ENCODE measurements around the gene FAM111A.

- TF ChIP-seq POLR2A (IDR thresholded peaks at IDR 0.05) (no peak), CTCF (IDR thresholded peaks at IDR 0.05 in 8 of 11, conservative IDR thresholded peaks at IDR 0.05 in 3 of 11) (no peak)
These were observed 35.7 kb downstream of the FAM111A start for GRCh38 chr11:59178402-59178801.
